ENCODE data around the gene CEBPB. TPM values are rescaled to one million over a fixed set of nuclear protein-coding genes. Genes with fewer than 3 reads are reported as not detected.

Gene CEBPB
- total and polyA plus RNA-seq, 4 donors: 19.7 to 61.8 (median 29.2) TPM

DNA sequence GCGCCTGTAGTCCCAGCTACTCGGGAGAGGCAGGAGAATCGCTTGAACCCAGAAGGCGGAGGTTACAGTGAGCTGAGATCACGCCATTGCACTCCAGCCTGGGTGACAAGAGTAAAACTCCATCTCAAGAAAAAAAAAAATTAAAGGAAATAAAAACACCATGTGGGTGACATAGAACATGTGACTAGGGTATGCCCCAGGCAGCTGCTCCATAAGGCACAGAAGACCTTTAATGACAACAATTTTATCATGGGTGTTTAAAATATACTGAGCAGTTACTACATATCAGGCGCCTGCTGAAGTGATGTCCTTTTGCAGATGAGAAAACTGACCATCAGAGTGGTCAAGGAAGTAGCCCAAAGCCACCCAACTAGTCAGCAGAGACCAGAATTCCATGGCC, 45.1 kb upstream of the CEBPB start:
- peaks cover 4 to 9% (median 7%) of the 10 kb centered on the region in 4 donors for H3K36me3 ChIP-seq (ENCODE audit: control insufficient read depth in 4 of 4, insufficient read depth in 3 of 4, low read depth in 1 of 4, low read length in 3 of 4)
- H3K27me3 ChIP-seq (ENCODE audit: control insufficient read depth in 4 of 4, insufficient read depth in 4 of 4, low read length in 3 of 4): no peaks in the 10 kb centered on the region
- peaks cover 7 to 28% (median 12%) of the 10 kb centered on the region in 4 donors for H3K4me1 ChIP-seq (ENCODE audit: control insufficient read depth in 4 of 4, insufficient read depth in 4 of 4, low read length in 3 of 4)
- H3K27ac ChIP-seq (ENCODE audit: low read depth in 1 of 2, low read length in 2 of 2): no peak overlapping the region
- DNase-seq (ENCODE audit: low spot score): no peak
- H3K4me3 ChIP-seq (ENCODE audit: low read depth in 1 of 3, low read length in 3 of 3): no peak overlapping the region
- no peaks in the 10 kb centered on the region for H3K9me3 ChIP-seq (ENCODE audit: control insufficient read depth in 4 of 4, low read length in 3 of 4)
- no peak for TF ChIP-seq REST (IDR thresholded peaks at IDR 0.05)
- no peak for TF ChIP-seq NR2F2 (IDR thresholded peaks at IDR 0.05)
- TF ChIP-seq EGR1 (IDR thresholded peaks at IDR 0.05; ENCODE audit: low read depth in 2 of 2): no peak
- no peak for TF ChIP-seq FOXA2 (IDR thresholded peaks at IDR 0.05)
- TF ChIP-seq CTCF (IDR thresholded peaks at IDR 0.05; ENCODE audit: low read depth, low read length, missing input control): no peak
- TF ChIP-seq MAX (IDR thresholded peaks at IDR 0.05): no peak
- no peak for TF ChIP-seq GABPA (IDR thresholded peaks at IDR 0.05 in 1 of 2, conservative IDR thresholded peaks at IDR 0.05 in 1 of 2)
- no peak overlapping the region for H3K9ac ChIP-seq (ENCODE audit: low read depth in 1 of 2, low read length in 2 of 2)
- WGBS: 96% methylated on average over 6 of the region's 6 CpGs

GRCh38 chr20:50146214-50146613, 44.4 kb upstream of the CEBPB start:
- H3K4me1 ChIP-seq (ENCODE audit: control insufficient read depth in 4 of 4, insufficient read depth in 4 of 4, low read length in 3 of 4): peaks cover 6 to 24% (median 13%) of the 10 kb centered on the region in 4 donors
- no peak for DNase-seq (ENCODE audit: low spot score)
- no peaks in the 10 kb centered on the region for H3K27me3 ChIP-seq (ENCODE audit: control insufficient read depth in 4 of 4, insufficient read depth in 4 of 4, low read length in 3 of 4)
- H3K4me3 ChIP-seq (ENCODE audit: low read depth in 1 of 3, low read length in 3 of 3): no peak overlapping the region
- 89% methylated on average over 6 of the region's 6 CpGs for WGBS
- H3K9ac ChIP-seq (ENCODE audit: low read depth in 1 of 2, low read length in 2 of 2): no peak overlapping the region
- TF ChIP-seq ATF3 (IDR thresholded peaks at IDR 0.05): no peak
- TF ChIP-seq RAD21 (IDR thresholded peaks at IDR 0.05): no peak
- no peak for TF ChIP-seq CTCF (IDR thresholded peaks at IDR 0.05; ENCODE audit: low read depth, low read length, missing input control)
- no peak for TF ChIP-seq FOXA2 (IDR thresholded peaks at IDR 0.05)
- no peaks in the 10 kb centered on the region for H3K9me3 ChIP-seq (ENCODE audit: control insufficient read depth in 4 of 4, low read length in 3 of 4)
- H3K36me3 ChIP-seq (ENCODE audit: control insufficient read depth in 4 of 4, insufficient read depth in 3 of 4, low read depth in 1 of 4, low read length in 3 of 4): peaks cover 4 to 9% (median 7%) of the 10 kb centered on the region in 4 donors
- peak overlapping the region; percentile 53 to 58 for H3K27ac ChIP-seq (ENCODE audit: low read depth in 1 of 2, low read length in 2 of 2)

Data from liver (tissue), 9 donors.